Panc1 (cell line): Measurements from ENCODE around the gene AHSG. TPM values are rescaled to one million over a fixed set of nuclear protein-coding genes. Genes with fewer than 3 reads are reported as not detected.

Experiments used
- ATAC-seq: fragments of 200-7000 bp; cut with Tn5 transposase; 2 replicates; pipeline ENCODE4 v1.9.1; 2020; ENCODE audit warnings: mild to moderate bottlenecking, moderate library complexity
- BruUV-seq: library from RNA; stranded (reverse); fragments of 400-500 nt; replicated peaks from 2 replicates; lab custom pipeline; 2021; lab: Mats Ljungman, UMichigan
- CTCF ChIA-PET: fragments of 300-600 bp; sonication (Branson Sonifier 250); formaldehyde crosslinking; loops from one replicate; lab custom pipeline; 2022; ENCODE audit warnings: antibody characterized with exemption; lab: Charles Lee
- POLR2A ChIA-PET: fragments of 300-600 bp; sonication (Branson Sonifier 250); formaldehyde crosslinking; loops from one replicate; lab custom pipeline; 2022; ENCODE audit warnings: antibody characterized with exemption; lab: Charles Lee
- DNase-seq: peaks from one replicate; pipeline ENCODE4 v3.0.0-alpha.2; 2010; ENCODE audit warnings: low read depth, low spot score
- H3K27ac ChIP-seq: 2 replicates; pipeline ENCODE4 v1.5.1; 2011; ENCODE audit warnings: mild to moderate bottlenecking, low read length, inconsistent platforms
- H3K27me3 ChIP-seq: fragments of 200-500 bp; sonication (Bioruptor generic); 2 replicates; pipeline ENCODE4 v1.6.0; 2014; ENCODE audit warnings: low read length, inconsistent platforms; ENCODE audit not compliant: control insufficient read depth, insufficient read depth
- H3K36me3 ChIP-seq: fragments of 200-500 bp; sonication (Bioruptor generic); 2 replicates; pipeline ENCODE4 v1.5.1; 2014; ENCODE audit warnings: inconsistent platforms, mild to moderate bottlenecking, low read length, moderate library complexity; ENCODE audit not compliant: control insufficient read depth, insufficient read depth
- H3K4me1 ChIP-seq: 2 replicates; pipeline ENCODE4 v1.5.1; 2011; ENCODE audit warnings: inconsistent platforms, mild to moderate bottlenecking, low read length, moderate library complexity; ENCODE audit not compliant: control insufficient read depth, insufficient read depth
- H3K4me3 ChIP-seq, 2 experiments: 2 replicates each; pipeline ENCODE4 v1.5.1; 2011 to 2012; ENCODE audit warnings: low read depth in 2 of 2, low read length in 2 of 2, mild to moderate bottlenecking in 2 of 2, inconsistent platforms in 1 of 2, moderate library complexity in 1 of 2
- H3K9me3 ChIP-seq: fragments of 200-500 bp; sonication (Bioruptor generic); 2 replicates; pipeline ENCODE4 v1.5.1; 2014; ENCODE audit warnings: low read depth, mild to moderate bottlenecking, inconsistent platforms, low read length, moderate library complexity; ENCODE audit not compliant: control insufficient read depth, insufficient read depth
- CTCF ChIP-seq: fragments of 450-650 bp; IDR thresholded peaks from 2 replicates; pipeline ENCODE4 v1.5.1; 2017; ENCODE audit warnings: mild to moderate bottlenecking
- POLR2AphosphoS5 ChIP-seq: IDR thresholded peaks from 2 replicates; pipeline ENCODE4 v1.6.1; 2012; ENCODE audit warnings: mild to moderate bottlenecking, low read depth, low read length, moderate library complexity
- REST ChIP-seq, 2 experiments: IDR thresholded peaks; 2 replicates each; pipeline ENCODE4 v1.6.1; 2011 to 2012; ENCODE audit warnings: low read depth in 2 of 2, control low read depth in 1 of 2, low read length in 1 of 2, mild to moderate bottlenecking in 1 of 2, moderate library complexity in 1 of 2; ENCODE audit not compliant: insufficient read depth in 1 of 2
- SIN3A ChIP-seq: IDR thresholded peaks from 2 replicates; pipeline ENCODE4 v1.6.1; 2012; ENCODE audit warnings: low read depth, mild to moderate bottlenecking, low read length, moderate library complexity, borderline replicate concordance; ENCODE audit not compliant: insufficient read depth
- TCF7L2 ChIP-seq: IDR thresholded peaks from 2 replicates; pipeline ENCODE4 v1.6.1; 2011; ENCODE audit warnings: mild to moderate bottlenecking, low read depth, low read length, inconsistent platforms
- in situ Hi-C: cut with HindIII; loops from 2 replicates; pipeline ENCODE4 v1.10.0; 2016; ENCODE audit warnings: low sequenced_read_pairs, low pct_unique_long_range_greater_than_20kb
- intact Hi-C: fragments of 100-400 bp; cut with micrococcal nuclease; formaldehyde crosslinking; loops from one replicate; pipeline ENCODE4 v1.10.0; 2022; ENCODE audit not compliant: unreplicated experiment
- total RNA-seq: library from RNA; stranded (reverse); gene quantifications from one replicate; pipeline ENCODE4 v1.2.1, GENCODE V29; 2021; ENCODE audit not compliant: unreplicated experiment

Gene AHSG
- total RNA-seq, 1 experiment from 2014 or later: 0.85 TPM

- TF ChIP-seq CTCF: no peak
- TF ChIP-seq SIN3A: no peak
- no peak for TF ChIP-seq TCF7L2
- TF ChIP-seq REST (IDR thresholded peaks at IDR 0.05; ENCODE audit: insufficient read depth in 1 of 2, low read depth in 2 of 2, low read length in 1 of 2): no peak
- no peak for TF ChIP-seq POLR2AphosphoS5
- POLR2A ChIA-PET: no interaction called here
- intact Hi-C loops: no loop called here
- ATAC-seq: no peak
- Histone ChIP-seq H3K4me3 (no peak overlapping the region), H3K27ac (no peak overlapping the region), H3K27me3 (peaks cover 30% of the 10 kb centered on the region), H3K4me1 (no peaks in the 10 kb centered on the region), H3K36me3 (no peaks in the 10 kb centered on the region), H3K9me3 (no peaks in the 10 kb centered on the region)
- no peak for DNase-seq
- no TSS peak for BruUV-seq
- CTCF ChIA-PET: no interaction called here
- in situ Hi-C loops: no loop called here
These were observed 29.2 kb downstream of the AHSG start for GRCh38 chr3:186642014-186642413.

- intact Hi-C loops: no loop called here
These were observed 30.6 kb downstream of the AHSG start for GRCh38 chr3:186643493-186643892.

More at GRCh38 chr3:186643493-186643892, 30.6 kb downstream of the AHSG start:
- ChIA-PET POLR2A (no interaction called here), CTCF (interaction anchor here (0.5 kb wide), 1 partner anchor 522 kb away, joined by 3 read pairs; no protein-coding TSS in a partner anchor)
- Histone ChIP-seq H3K4me1 (no peaks in the 10 kb centered on the region), H3K4me3 (no peak overlapping the region), H3K9me3 (no peaks in the 10 kb centered on the region), H3K27ac (no peak overlapping the region), H3K36me3 (no peaks in the 10 kb centered on the region), H3K27me3 (peaks cover 32% of the 10 kb centered on the region)
- no peak for DNase-seq
- TF ChIP-seq TCF7L2: no peak
- no peak for TF ChIP-seq SIN3A
- no peak for TF ChIP-seq CTCF
- TF ChIP-seq REST (IDR thresholded peaks at IDR 0.05; ENCODE audit: insufficient read depth in 1 of 2, low read depth in 2 of 2, low read length in 1 of 2): no peak
- no peak for TF ChIP-seq POLR2AphosphoS5
- ATAC-seq: no peak
- in situ Hi-C loops: no loop called here
- BruUV-seq: no TSS peak
